ENCODE results near the gene TSPY4.
"Not testable (repeated sequence)": the region's sequence is repeated elsewhere in the genome, so short reads cannot be mapped to it uniquely, and the experiment has no call there.

TSPY4 gene

GRCh38 chrY:9337164-9337563, at the start of gene TSPY4:
TSS of gene TSPY4 (plus strand) at chrY:9337464. CDS start at chrY:9337510, 46 bp downstream.
- FAIRE-seq, result not testable (repeated sequence)

GRCh38 chrY:9320996-9321395, 16.3 kb upstream of the TSPY4 start:
- FAIRE-seq (no peak), DNase-seq (ENCODE audit: low spot score) (no peak)

More at GRCh38 chrY:9337164-9337563, at the start of gene TSPY4:
- DNase-seq (ENCODE audit: low spot score), result not testable (repeated sequence)

- FAIRE-seq, result not testable (repeated sequence)
These were observed 20.2 kb downstream of the TSPY4 start, which contains the start of gene TSPY8 for GRCh38 chrY:9357497-9357896. TSS of gene TSPY8 (plus strand) at chrY:9357797. CDS start at chrY:9357843, 46 bp downstream.

More at GRCh38 chrY:9357497-9357896, 20.2 kb downstream of the TSPY4 start, which contains the start of gene TSPY8:
- not testable (repeated sequence) for DNase-seq (ENCODE audit: low spot score)

Measured in urothelium cell line (cell line).